GM23338 (cell line): ENCODE measurements around the gene CORO1C.

ENCODE experiments used
- CTCF ChIP-seq, 2 experiments: fragments of 200-600 bp in 1 of 2; sonication (generic) in 1 of 2; conservative IDR thresholded peaks; 2 replicates each; pipeline versions ENCODE4 v1.5.1 to v1.6.1; 2016 to 2017; ENCODE audit warnings: antibody characterized with exemption in 2 of 2, low read depth in 2 of 2, mild to moderate bottlenecking in 2 of 2, moderate library complexity in 1 of 2
- POLR2AphosphoS5 ChIP-seq: IDR thresholded peaks from 2 replicates; pipeline ENCODE4 v1.6.1; 2016; ENCODE audit warnings: antibody characterized with exemption, low read depth
- REST ChIP-seq: IDR thresholded peaks from one replicate; pipeline ENCODE4 v1.6.1; 2018; ENCODE audit warnings: antibody characterized with exemption; ENCODE audit not compliant: unreplicated experiment

GRCh38 chr12:108773798-108774788 is 42.8 kb upstream of the CORO1C start:
- TF ChIP-seq CTCF (conservative IDR thresholded peaks at IDR 0.05; ENCODE audit: low read depth in 2 of 2) (no peak), POLR2AphosphoS5 (no peak), REST (no peak)
